Retinal pigment epithelial cell (primary cell): Measurements from ENCODE around the gene GEMIN2.
"Not testable (repeated sequence)": the region's sequence is repeated elsewhere in the genome, so short reads cannot be mapped to it uniquely, and the experiment has no call there.

Experiments
- DNase-seq: peaks from one replicate; pipeline ENCODE4 v3.0.0-alpha.2; 2010; ENCODE audit warnings: low read depth
- H3K4me3 ChIP-seq: 2 replicates; pipeline ENCODE4 v1.5.1; 2011; ENCODE audit warnings: mild to moderate bottlenecking, low read length, control low read depth, moderate library complexity
- CTCF ChIP-seq: conservative IDR thresholded peaks from 2 replicates; pipeline ENCODE4 v1.5.1; 2011; ENCODE audit warnings: low read depth, low read length, control low read depth, inconsistent platforms

GEMIN2 gene

GRCh38 chr14:39102969-39103957 is 10.9 kb upstream of the GEMIN2 start, which contains the start of gene SEC23A:
TSS of gene SEC23A (minus strand) at chr14:39103235. CDS start at chr14:39096118, 7,117 bp downstream.
- peak within 1 kb of the TSS; percentile 87 for H3K4me3 ChIP-seq
- TF ChIP-seq CTCF, result no peak
- peak; percentile 70 for DNase-seq

- peak overlapping the region; percentile 87 for H3K4me3 ChIP-seq
- not testable (repeated sequence) for DNase-seq
Observed at GRCh38 chr14:39104078-39104801, 9.9 kb upstream of the GEMIN2 start.

- TF ChIP-seq CTCF, result peak; percentile 57
- no peak for DNase-seq
- no peak overlapping the region for H3K4me3 ChIP-seq
Observed at GRCh38 chr14:39107591-39107996, 6.5 kb upstream of the GEMIN2 start.

GRCh38 chr14:39108791-39109190 is 5.3 kb upstream of the GEMIN2 start:
- TF ChIP-seq CTCF, result no peak

GRCh38 chr14:39109893-39110715 is 4.0 kb upstream of the GEMIN2 start:
- no peak for DNase-seq
- no peak overlapping the region for H3K4me3 ChIP-seq
- no peak for TF ChIP-seq CTCF

More at GRCh38 chr14:39108791-39109190, 5.3 kb upstream of the GEMIN2 start:
- no peak overlapping the region for H3K4me3 ChIP-seq
- no peak for DNase-seq

- no peak for DNase-seq
- TF ChIP-seq CTCF, result no peak
- peak overlapping the region; percentile 87 for H3K4me3 ChIP-seq
Observed at GRCh38 chr14:39113685-39114072, 444 bp upstream of the GEMIN2 start.
